ENCODE measurements around the gene IGSF9B. TPM values are rescaled to one million over a fixed set of nuclear protein-coding genes. Genes with fewer than 3 reads are reported as not detected.

Gene IGSF9B
- total RNA-seq, 1 experiment from 2014 or later = 0.57 TPM

- no peak for DNase-seq (ENCODE audit: low spot score)
Observed at GRCh38 chr11:133985981-133986944, 29.5 kb upstream of the IGSF9B start.

GRCh38 chr11:133984828-133985227 lies 28.1 kb upstream of the IGSF9B start:
- DNase-seq (ENCODE audit: low spot score) = no peak

GRCh38 chr11:133983660-133984316 lies 27.0 kb upstream of the IGSF9B start:
- DNase-seq (ENCODE audit: low spot score) = no peak

- no peak for DNase-seq (ENCODE audit: low spot score)
Observed at GRCh38 chr11:133982876-133983275, 26.1 kb upstream of the IGSF9B start.

GRCh38 chr11:133982151-133982550 lies 25.4 kb upstream of the IGSF9B start:
- DNase-seq (ENCODE audit: low spot score) = no peak

GRCh38 chr11:133981156-133981555 lies 24.4 kb upstream of the IGSF9B start:
- no peak for DNase-seq (ENCODE audit: low spot score)

GRCh38 chr11:133980665-133981064 lies 23.9 kb upstream of the IGSF9B start:
- no peak for DNase-seq (ENCODE audit: low spot score)

- peak; percentile 55 for DNase-seq (ENCODE audit: low spot score)
Observed at GRCh38 chr11:133978794-133979193, 22.0 kb upstream of the IGSF9B start.

GRCh38 chr11:133977067-133977677 lies 20.4 kb upstream of the IGSF9B start:
- DNase-seq (ENCODE audit: low spot score) = no peak

- DNase-seq (ENCODE audit: low spot score) = no peak
Observed at GRCh38 chr11:133975488-133975849, 18.7 kb upstream of the IGSF9B start.

- DNase-seq (ENCODE audit: low spot score) = no peak
Observed at GRCh38 chr11:133974836-133975487, 18.2 kb upstream of the IGSF9B start.

GRCh38 chr11:133971881-133972280 lies 15.1 kb upstream of the IGSF9B start:
- no peak for DNase-seq (ENCODE audit: low spot score)

GRCh38 chr11:133969112-133969511 lies 12.3 kb upstream of the IGSF9B start:
- DNase-seq (ENCODE audit: low spot score) = no peak

- DNase-seq (ENCODE audit: low spot score) = no peak
Observed at GRCh38 chr11:133968300-133968699, 11.5 kb upstream of the IGSF9B start.

GRCh38 chr11:133967599-133968238 lies 11.0 kb upstream of the IGSF9B start:
- DNase-seq (ENCODE audit: low spot score) = no peak

GRCh38 chr11:133966921-133967598 lies 10.3 kb upstream of the IGSF9B start:
- DNase-seq (ENCODE audit: low spot score) = no peak

GRCh38 chr11:133966172-133966651 lies 9.4 kb upstream of the IGSF9B start:
- no peak for DNase-seq (ENCODE audit: low spot score)

- peak; percentile 78 for DNase-seq (ENCODE audit: low spot score)
Observed at GRCh38 chr11:133965031-133965601, 8.3 kb upstream of the IGSF9B start.

- DNase-seq (ENCODE audit: low spot score) = no peak
Observed at GRCh38 chr11:133964356-133964755, 7.6 kb upstream of the IGSF9B start.

GRCh38 chr11:133961890-133962289 lies 5.1 kb upstream of the IGSF9B start:
- peak; percentile 16 for DNase-seq (ENCODE audit: low spot score)

Measured in A172 (cell line).